GM03348 (cell line): Measurements from ENCODE around the gene ATP13A4.
"Not testable (repeated sequence)": the region's sequence is repeated elsewhere in the genome, so short reads cannot be mapped to it uniquely, and the experiment has no call there.

Experiments
- DNase-seq: peaks from one replicate; pipeline ENCODE4 v3.0.0; 2012; ENCODE audit warnings: low spot score

The ATP13A4 gene

GRCh38 chr3:193556841-193557240 is 2.1 kb upstream of the ATP13A4 start:
- DNase-seq = no peak

- DNase-seq = no peak
Observed at GRCh38 chr3:193553586-193553985, 1.1 kb downstream of the ATP13A4 start.

DNA sequence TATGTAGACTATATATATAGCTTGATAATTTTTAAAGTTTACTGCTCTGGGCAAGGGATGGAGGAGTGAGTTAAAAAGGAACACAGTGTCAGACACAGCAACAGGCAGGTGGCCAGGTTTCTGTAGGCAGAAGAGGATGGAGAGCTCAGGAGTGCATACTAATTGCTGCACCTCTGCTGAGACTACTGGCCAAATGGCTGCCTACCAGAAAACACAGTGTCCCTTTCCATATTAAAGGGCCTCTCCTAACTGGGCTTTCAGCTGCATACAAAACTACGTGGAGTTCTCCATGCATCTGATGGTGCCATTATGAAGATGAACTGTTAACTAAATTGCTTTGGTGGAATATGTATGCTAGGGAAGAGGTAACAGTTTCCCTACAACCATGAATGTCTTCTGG is 1.8 kb downstream of the ATP13A4 start:
- no peak for DNase-seq

- no peak for DNase-seq
Observed at GRCh38 chr3:193548406-193548805, 6.3 kb downstream of the ATP13A4 start.

DNA sequence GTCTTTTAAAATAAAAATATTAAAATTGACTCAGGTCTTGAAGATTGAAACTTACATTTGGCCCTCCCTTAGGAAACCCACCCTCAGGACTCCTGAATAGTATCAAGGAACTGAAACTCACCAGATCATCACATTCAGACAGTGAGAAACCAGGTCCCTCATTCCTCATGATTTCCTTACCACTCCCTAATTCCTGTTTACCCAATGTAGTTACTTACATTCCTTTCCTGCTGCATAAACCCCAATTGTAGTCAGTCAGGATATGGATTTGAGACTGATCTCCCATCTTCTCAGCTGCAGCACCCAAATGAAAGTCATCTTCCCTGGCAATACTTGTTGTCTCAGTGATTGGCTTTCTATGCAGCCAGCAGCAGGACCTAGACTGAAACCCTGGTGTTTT is 8.6 kb downstream of the ATP13A4 start:
- DNase-seq = no peak

- no peak for DNase-seq
Observed at GRCh38 chr3:193545304-193545703, 9.4 kb downstream of the ATP13A4 start.

DNA sequence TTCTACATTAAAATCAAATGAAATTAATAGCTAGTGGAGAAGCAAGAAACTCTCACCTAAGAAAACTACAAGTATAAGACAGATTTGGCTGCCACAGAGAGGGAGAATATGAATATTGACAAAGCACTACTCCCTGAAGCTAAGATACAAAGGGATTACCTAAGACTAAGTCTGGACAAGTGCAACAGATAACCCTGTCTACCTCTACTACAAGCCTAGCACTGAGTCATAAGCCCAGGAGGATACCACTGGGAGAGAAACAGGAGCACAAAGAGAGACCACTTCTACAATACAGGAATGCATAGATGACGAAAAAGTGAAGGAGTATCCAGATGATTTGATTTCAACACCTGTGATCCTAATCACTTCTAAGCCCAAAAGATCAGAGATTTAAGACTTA is 10.4 kb downstream of the ATP13A4 start:
- no peak for DNase-seq

- no peak for DNase-seq
Observed at GRCh38 chr3:193530231-193531165, 24.2 kb downstream of the ATP13A4 start.

DNA sequence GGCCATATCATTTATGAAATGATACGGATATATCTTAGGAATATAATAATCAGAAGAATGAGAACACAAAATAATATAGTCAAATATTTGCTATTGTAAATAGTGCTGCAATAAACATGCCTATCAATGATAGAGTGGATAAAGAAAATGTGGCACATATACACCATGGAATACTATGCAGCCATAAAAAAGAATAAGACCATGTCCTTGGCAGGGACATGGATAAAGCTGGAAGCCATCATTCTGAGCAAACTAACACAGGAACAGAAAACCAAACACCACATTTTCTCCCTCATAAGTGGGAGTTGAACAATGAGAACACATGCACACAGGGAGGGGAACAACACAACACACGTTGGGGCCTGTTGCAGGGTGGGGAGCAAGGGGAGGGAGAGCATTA is 28.6 kb downstream of the ATP13A4 start:
- not testable (repeated sequence) for DNase-seq

DNA sequence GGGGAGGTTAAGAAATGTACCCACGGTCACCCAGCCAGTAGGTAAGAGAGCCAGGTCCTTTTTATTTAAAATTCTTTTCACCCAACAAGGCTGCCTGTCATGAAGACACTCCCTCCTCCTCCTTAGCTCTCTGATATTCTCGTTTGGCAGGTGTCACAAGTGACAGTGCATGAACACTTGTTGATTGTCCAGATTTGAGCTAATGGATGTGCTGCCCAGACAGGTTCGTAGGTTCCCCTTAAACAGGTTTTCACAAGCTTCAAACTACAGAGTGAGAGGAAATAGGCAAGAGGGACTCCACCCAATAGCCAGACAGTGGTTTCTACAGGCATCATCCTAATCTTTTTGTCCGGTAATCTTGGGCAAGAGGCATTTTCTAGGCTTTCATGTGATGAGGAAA is 32.2 kb downstream of the ATP13A4 start:
- no peak for DNase-seq

GRCh38 chr3:193520738-193521137 is 34.0 kb downstream of the ATP13A4 start:
- DNase-seq = no peak

DNA sequence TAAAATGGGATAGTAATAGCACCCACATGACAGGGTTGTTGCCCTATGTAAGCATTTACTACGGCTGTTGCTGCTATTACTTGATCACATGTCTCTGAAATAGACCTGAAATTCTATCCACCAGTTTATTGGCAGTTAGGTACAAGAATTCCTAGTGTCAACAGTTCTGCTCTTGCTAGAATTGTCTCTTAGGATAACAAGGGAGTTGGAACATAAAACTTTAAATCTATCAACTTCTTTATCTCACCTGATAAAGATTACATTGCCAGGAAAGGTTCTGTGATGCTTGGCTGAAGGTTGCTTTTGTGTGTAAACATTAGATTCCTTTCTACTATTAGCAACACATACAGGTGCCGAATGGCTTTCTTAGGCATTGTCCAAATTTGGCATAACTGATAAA is 38.7 kb downstream of the ATP13A4 start:
- DNase-seq = no peak

- no peak for DNase-seq
Observed at GRCh38 chr3:193510154-193510553, 44.5 kb downstream of the ATP13A4 start.

DNA sequence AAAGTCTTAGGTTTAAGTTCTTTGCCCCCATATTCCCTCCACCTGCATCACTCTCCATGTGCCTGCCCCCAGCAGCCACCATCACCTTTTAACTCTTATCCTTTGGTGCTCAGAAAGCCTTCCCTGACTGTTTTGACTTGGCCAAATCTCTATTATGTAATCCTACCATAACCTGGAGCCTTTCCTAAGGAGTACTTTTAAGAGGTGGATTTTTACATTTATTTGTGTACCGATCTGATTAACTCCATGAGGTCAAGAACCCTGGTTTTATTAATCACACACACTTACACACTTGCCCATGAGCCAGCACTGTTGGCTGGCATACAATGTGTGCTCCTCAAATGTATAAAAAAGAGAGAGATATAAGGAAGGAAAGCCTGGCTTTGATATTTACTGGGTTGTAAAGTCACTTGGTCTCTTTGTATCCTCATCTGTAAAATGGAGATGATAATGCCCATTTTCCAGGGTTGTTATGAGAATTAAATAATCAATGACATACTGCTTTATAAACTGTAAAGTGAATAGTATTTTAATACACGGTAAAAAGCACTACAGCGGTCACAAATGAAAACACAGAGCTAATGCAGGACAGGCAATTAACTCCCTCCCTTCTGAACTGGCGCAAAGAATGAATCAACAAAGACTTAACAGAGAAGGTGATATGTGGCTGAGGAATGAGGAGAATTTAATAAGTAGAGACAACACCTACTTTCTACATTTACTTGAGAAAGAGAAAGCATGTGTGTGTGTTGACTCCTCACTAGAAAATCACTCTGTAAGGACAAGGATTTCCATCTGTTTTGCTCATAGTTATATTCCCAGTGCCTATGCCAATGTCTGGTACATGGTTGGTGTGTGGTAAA is 45.4 kb downstream of the ATP13A4 start:
- no peak for DNase-seq

DNA sequence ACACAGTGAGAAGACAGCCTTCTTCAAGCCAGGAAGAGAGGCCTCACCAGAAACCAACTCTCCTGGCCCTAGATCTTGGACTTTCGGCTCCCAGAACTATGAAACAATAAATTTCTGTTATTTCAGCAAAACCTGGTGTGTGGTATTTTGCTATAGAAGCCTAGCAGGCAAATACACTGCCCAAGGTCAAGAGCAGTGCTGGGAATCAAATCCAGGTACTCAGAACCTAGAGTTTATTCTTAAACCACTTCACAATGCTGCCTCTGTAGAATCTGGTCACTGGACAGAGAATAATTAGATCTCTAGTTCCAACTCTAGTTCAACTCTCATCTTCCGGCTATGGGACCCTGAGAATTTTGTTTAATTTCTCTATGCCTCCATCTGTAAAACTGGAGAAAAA is 46.6 kb downstream of the ATP13A4 start:
- no peak for DNase-seq

GRCh38 chr3:193507566-193507965 is 47.1 kb downstream of the ATP13A4 start:
- no peak for DNase-seq

DNA sequence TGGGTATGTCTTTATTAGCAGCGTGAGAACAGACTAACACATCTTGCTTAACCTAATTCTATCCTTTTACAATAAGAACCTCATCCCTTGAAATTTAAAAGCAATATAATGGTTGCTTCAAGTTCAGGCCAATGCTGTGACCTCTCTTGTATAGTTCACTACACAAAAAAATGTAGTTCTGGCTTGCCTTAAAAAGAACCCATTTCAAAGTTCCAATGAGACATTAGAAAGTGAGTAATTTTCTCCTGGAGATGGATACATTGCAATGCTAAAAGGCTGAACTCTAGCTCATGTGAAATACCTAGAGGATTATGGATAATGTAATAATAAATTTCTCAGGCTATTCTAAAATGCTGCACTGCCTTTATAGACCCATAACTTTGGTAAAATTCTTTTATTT is 47.8 kb downstream of the ATP13A4 start:
- no peak for DNase-seq

DNA sequence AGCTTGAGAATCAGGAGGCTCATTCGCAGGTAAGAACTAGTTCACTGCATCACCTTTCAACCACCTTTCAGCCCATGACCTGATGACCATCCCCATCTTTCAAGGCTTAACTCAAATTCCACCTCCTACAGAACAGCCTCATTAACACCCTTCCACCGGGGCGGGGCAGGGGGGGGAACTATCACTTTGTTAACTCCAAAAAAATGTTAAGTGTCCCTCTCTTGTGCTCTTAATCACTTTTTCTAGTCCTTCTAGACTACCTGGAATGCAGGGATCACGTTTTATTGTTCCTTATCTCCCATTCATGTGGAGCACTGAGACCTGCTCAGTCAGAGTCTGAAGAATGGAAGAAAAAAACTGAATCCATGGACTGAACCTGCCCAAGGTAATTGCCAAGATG is 51.8 kb downstream of the ATP13A4 start:
- no peak for DNase-seq

GRCh38 chr3:193499801-193500485 is 54.8 kb downstream of the ATP13A4 start:
- no peak for DNase-seq

DNA sequence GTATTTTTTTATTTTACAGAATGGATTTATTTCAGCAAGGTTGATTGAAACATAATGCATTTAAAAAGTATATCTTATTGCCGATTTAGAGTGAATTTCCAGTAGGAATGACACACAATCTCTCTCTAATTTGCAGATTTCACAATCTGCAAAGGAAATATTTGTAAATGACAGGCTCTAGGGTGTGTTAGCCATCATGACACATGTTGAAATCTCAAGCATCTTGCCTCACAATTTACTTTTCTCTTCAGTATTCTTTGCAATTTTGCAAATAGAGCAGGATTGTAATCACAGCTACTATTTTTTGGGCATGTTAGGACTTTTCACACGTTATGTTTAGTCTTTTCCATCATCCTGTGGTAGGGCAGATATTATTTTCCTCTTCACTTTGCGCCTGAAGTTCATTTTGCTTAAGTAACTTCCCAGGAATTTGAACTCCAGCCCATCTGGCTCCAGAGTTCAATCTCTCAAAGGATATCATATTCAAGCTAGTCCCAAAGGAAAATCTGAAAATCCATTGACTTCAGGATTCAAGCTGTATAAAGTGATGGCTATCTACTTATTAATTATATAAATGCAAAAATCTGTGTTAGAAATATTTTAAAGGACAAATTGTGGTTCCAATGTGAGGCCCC is 55.4 kb downstream of the ATP13A4 start:
- no peak for DNase-seq

- no peak for DNase-seq
Observed at GRCh38 chr3:193498215-193498614, 56.5 kb downstream of the ATP13A4 start.

DNA sequence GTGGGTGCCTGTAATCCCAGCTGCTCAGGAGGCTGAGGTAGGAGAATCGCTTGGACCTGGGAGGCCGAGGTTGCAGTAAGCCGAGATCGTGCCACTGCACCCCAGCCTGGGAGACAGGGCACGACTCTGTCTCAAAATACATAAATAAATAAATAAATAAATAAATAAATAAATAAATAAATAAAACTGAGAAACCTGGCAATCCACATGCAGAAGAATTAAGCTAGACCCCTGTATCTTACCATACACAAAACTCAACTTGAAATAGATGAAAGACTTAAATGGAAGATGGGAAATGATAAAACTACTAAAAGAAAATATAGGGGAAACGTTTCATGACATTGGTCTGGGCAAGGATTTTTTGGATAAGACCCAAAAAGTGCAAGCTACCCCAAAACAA is 58.0 kb downstream of the ATP13A4 start:
- DNase-seq = no peak
